GM19099 (cell line): ENCODE measurements around the gene CPNE4.

ENCODE experiments used
- POLR2A ChIP-seq: IDR thresholded peaks from 3 replicates; pipeline ENCODE4 v1.6.1; 2011; ENCODE audit warnings: low read depth; ENCODE audit not compliant: insufficient read length; ENCODE audit errors: extremely low read depth

The CPNE4 gene

DNA sequence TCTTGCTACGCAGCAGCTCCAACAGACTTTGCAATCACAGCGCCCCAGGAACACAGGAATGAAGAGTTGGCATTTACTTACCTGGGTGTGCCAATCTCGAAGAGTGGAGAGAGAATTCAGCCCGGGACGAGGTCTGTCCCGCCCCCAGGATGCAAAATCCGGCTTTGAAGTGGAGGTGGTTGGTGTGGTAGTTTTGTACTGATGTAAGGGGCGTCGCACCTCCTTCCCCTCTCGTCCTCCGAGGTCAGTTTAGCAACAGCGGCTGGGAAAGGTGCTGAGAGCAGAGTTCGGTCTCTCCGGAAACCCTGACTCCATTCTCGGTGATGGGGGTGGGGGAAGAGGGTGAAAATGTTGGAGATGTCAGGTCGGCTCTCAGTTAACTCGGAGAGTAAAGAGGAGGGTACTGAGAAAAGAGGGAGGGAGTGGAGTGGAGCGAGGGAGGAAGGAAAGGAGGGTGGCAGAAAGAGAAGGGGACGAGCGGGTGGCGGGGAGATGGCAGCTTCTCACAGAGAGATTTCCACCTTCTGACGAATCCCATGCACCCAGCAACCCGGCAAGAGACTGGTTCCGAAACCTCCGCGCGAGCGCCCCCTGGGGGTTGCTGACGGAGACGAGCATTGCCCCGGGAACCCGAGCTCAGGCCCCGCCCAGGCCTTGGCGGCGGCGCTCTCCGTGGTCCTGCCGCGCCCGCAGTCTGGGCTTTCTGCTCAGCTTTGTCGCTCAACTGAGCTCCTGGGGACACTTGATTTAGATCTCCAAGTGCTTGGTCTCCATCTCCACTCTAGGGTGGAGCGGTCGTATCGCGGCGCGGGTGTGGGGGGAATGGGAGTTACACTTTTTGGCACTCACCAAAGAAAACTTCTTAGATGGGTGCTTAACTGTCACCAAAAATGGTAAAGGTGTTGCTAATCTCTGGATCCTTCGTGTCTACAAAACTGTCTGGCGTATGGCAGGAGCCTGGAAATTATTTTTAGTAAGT lies at the start of gene CPNE4:
Gene CPNE4, minus strand, starts transcription at position 529 of the 979 bp plus-strand sequence.
- TF ChIP-seq POLR2A: no peak

- TF ChIP-seq POLR2A: no peak
These were observed 48.9 kb upstream of the CPNE4 start for GRCh38 chr3:132083583-132084279.

- TF ChIP-seq POLR2A: no peak
These were observed 48.3 kb upstream of the CPNE4 start for GRCh38 chr3:132083159-132083558.

GRCh38 chr3:132079147-132079546 lies 44.3 kb upstream of the CPNE4 start:
- TF ChIP-seq POLR2A: no peak

DNA sequence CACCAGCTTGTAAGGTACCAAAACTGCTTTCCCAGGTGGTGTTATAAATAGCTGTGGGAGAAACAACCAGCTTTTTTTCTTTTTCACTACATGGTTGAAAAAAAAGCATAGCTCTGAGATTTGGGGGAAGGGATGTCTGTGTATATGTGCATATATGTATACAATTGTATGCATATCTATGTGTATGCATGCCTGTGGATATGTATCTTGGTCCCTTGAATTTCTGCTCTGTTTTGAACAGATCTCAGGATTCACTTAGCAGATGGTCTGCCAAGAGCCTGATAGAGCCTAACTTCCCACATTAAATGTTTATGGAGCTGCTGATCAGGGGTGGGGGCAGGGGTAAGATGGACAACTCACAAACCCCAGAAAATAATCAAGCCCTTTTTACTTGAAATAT lies 39.0 kb upstream of the CPNE4 start:
- no peak for TF ChIP-seq POLR2A

DNA sequence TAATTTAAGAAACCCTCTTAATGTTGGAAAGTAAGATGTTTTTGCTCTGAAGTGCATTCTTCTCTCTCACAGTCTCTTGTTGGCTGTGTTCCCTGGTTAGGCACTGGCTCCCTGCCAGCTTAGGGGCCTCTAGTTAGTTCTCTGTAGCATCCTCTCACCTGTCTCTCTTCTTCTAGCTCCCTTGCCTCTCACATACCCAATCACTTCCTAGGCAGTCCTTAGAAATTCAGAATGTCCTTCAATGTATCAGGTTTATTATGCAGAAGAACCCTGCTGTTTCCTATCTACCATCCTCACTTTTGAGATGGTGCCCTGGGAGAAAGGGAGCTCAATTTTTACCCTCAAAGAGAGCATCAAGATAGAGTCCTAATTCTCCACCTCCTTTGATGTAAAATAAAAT lies 36.2 kb upstream of the CPNE4 start:
- no peak for TF ChIP-seq POLR2A

- no peak for TF ChIP-seq POLR2A
These were observed 29.3 kb upstream of the CPNE4 start for GRCh38 chr3:132064114-132064513.

- no peak for TF ChIP-seq POLR2A
These were observed 27.7 kb upstream of the CPNE4 start for GRCh38 chr3:132062535-132062934.

GRCh38 chr3:132055872-132056271 lies 21.1 kb upstream of the CPNE4 start:
- no peak for TF ChIP-seq POLR2A

DNA sequence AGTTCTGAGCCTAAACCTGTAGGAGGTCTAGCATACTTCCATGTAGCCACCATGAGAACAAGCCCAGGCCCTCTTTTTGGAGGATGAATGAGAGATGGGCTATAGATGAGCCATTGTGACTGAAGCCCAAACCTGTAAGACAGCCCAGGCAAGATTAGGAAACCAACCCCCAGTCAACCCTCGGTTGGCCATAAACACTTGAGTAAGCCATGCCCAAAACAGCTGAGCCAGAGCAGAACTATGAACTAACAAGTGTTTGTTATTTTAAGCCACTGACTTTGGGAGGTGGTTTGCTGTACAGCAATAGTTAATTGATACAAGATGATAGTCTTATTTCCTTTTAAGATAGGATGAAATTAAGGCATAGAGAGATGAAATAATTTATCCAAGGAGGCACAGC lies 12.4 kb upstream of the CPNE4 start:
- TF ChIP-seq POLR2A: no peak

DNA sequence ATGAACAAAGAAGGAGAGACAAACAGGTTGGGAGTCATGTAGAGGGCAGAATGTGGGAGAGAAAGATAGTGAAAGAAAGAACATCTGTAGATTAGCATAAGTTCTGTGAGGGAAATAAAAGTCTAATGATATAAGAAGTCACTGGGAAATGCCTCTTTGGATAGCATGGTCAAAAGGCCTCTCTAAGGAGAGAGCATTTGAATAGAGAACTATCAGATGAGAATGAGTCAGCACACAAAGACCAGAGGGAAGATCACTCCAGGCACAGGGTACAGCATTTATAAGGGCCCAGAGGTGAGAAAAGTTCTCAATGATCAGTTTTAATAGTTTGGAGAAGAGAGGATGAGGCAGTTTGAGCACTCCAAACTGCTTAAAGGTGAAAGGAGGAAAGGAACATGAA lies 7.9 kb upstream of the CPNE4 start:
- TF ChIP-seq POLR2A: no peak

DNA sequence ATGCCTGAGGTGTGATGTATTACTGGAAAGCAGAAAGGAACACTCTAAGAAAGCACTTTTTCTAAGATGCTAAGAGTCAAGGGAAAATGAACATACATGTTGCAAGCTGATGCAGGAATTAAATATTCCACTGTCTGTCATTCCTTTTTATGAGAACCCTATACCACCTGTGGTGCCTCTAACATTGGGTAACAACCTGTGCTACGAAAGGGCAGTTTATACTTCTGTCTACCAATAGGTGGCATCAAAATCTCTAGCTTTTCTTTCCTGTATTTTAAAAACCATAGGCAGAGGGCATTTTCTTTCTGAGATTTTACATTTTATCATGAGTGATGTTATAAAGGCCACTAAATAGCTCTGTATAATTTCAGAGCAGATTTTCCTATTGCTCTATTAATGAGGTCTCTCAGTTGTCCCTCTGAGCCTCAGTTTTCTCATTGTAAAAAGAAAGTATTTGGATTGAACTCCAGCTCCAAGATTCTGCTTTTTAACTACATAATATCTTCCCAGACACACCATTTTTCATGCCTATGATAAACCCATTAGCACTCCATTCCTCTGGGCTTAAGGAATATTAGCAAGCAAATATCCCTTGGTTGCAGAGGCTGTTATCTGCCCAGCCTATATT lies 3.5 kb upstream of the CPNE4 start:
- TF ChIP-seq POLR2A: no peak

DNA sequence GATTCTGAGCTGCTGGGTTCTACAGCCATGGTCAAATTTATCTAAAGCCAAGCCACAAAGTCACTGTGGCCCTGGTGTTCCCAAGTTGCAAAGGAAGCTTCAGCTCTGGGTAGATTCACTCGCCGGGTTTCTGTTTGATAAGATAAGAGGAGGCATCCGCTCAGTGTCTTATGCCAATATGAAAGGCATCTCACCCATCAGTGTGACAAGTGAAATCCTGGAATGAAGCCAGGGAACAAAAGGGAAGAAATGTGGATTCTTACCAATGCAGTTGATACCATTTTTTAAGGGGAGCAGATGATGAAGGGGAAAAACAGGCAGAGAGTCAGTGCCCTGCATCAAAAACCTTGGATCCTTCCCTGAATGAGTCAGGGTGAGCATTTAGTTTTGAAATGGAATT lies 2.8 kb upstream of the CPNE4 start:
- no peak for TF ChIP-seq POLR2A

DNA sequence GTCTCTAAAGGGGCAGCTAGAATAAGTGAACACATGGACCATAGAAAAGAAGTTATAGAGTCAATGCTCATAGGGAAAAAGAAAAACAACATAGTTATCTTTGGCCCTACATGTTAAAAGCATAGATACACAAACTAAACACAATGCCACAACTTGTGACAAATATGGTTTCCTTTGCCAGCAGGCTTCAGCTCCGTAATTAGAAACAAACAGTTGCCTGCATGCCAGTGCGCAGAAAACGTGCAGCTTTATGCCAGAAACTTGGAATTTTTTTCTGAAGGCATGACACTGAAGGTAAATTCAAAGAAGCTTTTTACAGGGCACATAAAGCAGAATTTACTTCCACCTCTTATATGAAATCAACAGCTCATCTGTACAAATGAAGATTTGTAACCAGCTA lies 2.2 kb upstream of the CPNE4 start:
- TF ChIP-seq POLR2A: no peak

DNA sequence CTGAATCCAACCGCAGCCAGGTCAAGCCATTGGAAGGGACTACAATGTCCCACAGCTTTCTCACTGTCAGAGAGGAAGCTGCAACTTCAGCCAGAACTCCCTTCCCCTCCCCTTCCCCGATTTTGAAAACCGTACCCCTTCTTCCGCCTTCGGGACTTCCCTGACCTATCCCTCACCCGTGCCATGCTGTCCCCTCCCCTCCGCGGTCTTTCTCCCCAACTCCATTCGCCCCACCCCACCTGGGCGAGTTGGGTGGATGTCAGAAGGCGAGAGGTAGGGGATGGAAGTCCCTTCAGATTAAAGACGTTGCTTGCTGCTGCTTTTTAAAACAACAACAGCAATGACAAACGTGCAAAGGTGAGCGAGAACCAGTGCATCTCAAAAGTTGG lies 723 bp downstream of the CPNE4 start:
- no peak for TF ChIP-seq POLR2A
